H1 (cell line): Measurements from ENCODE around the gene VASP.

Experiments used
- ATF2 ChIP-seq: IDR thresholded peaks from 2 replicates; pipeline ENCODE4 v1.6.1; 2012; ENCODE audit warnings: low read length, inconsistent platforms
- BRCA1 ChIP-seq: IDR thresholded peaks from 2 replicates; pipeline ENCODE4 v1.6.1; 2012; ENCODE audit warnings: low read depth, low read length, improper control_type of control experiment
- CHD2 ChIP-seq: IDR thresholded peaks from 2 replicates; pipeline ENCODE4 v1.6.1; 2012; ENCODE audit warnings: low read length, improper control_type of control experiment
- CTCF ChIP-seq, 3 experiments: IDR thresholded peaks; 1 replicate in 2 of 3; 2 replicates in 1 of 3; pipeline versions ENCODE4 v1.5.1 to v1.6.1; 2011; ENCODE audit warnings: low read length in 3 of 3, mild to moderate bottlenecking in 3 of 3, inconsistent platforms in 2 of 3, low read depth in 1 of 3, moderate library complexity in 1 of 3; ENCODE audit not compliant: insufficient read depth in 1 of 3; ENCODE audit errors: control extremely low read depth in 1 of 3
- E2F6 ChIP-seq: IDR thresholded peaks from 2 replicates; pipeline ENCODE4 v1.6.1; 2012; ENCODE audit warnings: inconsistent platforms
- EZH2 ChIP-seq: fragments of 200-600 bp; sonication (generic); IDR thresholded peaks from 2 replicates; pipeline ENCODE4 v1.7.1; 2012; ENCODE audit warnings: low read depth, mild to moderate bottlenecking, moderate library complexity, low read length, inconsistent platforms; ENCODE audit not compliant: severe bottlenecking
- GTF2F1 ChIP-seq: IDR thresholded peaks from 2 replicates; pipeline ENCODE4 v1.6.1; 2012; ENCODE audit warnings: low read depth, low read length, improper control_type of control experiment, borderline replicate concordance
- JUND ChIP-seq: IDR thresholded peaks from 2 replicates; pipeline ENCODE4 v1.6.1; 2011; ENCODE audit warnings: mild to moderate bottlenecking, improper control_type of control experiment, low read length
- MAX ChIP-seq: IDR thresholded peaks from 2 replicates; pipeline ENCODE4 v1.6.1; 2012; ENCODE audit warnings: inconsistent platforms
- POLR2A ChIP-seq, 2 experiments: IDR thresholded peaks; 1 replicate in 1 of 2; 2 replicates in 1 of 2; pipeline ENCODE4 v1.6.1; 2011; ENCODE audit warnings: low read depth in 2 of 2, low read length in 2 of 2, mild to moderate bottlenecking in 2 of 2; ENCODE audit errors: control extremely low read depth in 1 of 2
- POLR2AphosphoS5 ChIP-seq: IDR thresholded peaks from 2 replicates; pipeline ENCODE4 v1.6.1; 2011; ENCODE audit warnings: low read depth, low read length
- RAD21 ChIP-seq, 2 experiments: IDR thresholded peaks in 1 of 2; conservative IDR thresholded peaks in 1 of 2; 2 replicates each; pipeline ENCODE4 v1.6.1; 2011; ENCODE audit warnings: low read depth in 2 of 2, low read length in 2 of 2, improper control_type of control experiment in 1 of 2, inconsistent platforms in 1 of 2, mild to moderate bottlenecking in 1 of 2, moderate library complexity in 1 of 2
- RXRA ChIP-seq: IDR thresholded peaks from 2 replicates; pipeline ENCODE4 v1.6.1; 2011; ENCODE audit warnings: low read depth, mild to moderate bottlenecking, low read length, moderate library complexity; ENCODE audit not compliant: insufficient read depth
- ZNF274 ChIP-seq: IDR thresholded peaks from 2 replicates; pipeline ENCODE4 v1.7.0; 2012; ENCODE audit warnings: low read length, borderline replicate concordance; ENCODE audit errors: extremely low read depth

GRCh38 chr19:45485305-45486077 is 21.8 kb upstream of the VASP start:
- peak; percentile 59 to 66 for TF ChIP-seq RAD21 (IDR thresholded peaks at IDR 0.05 in 1 of 2, conservative IDR thresholded peaks at IDR 0.05 in 1 of 2; ENCODE audit: low read depth in 2 of 2, low read length in 2 of 2)
- no peak for TF ChIP-seq RXRA
- TF ChIP-seq CHD2: no peak
- TF ChIP-seq CTCF (IDR thresholded peaks at IDR 0.05; ENCODE audit: control extremely low read depth in 1 of 3, insufficient read depth in 1 of 3, low read depth in 1 of 3, low read length in 3 of 3): peak; percentile 86 to 95 (median 92)
- no peak for TF ChIP-seq POLR2AphosphoS5
- TF ChIP-seq EZH2: no peak
- TF ChIP-seq GTF2F1: no peak
- no peak for TF ChIP-seq ATF2
- no peak; the same call in 1 of the 2 replicates for TF ChIP-seq E2F6
- TF ChIP-seq ZNF274: no peak
- TF ChIP-seq BRCA1: no peak
- TF ChIP-seq JUND: no peak
- TF ChIP-seq MAX: no peak
- TF ChIP-seq POLR2A (IDR thresholded peaks at IDR 0.05; ENCODE audit: control extremely low read depth in 1 of 2, low read depth in 2 of 2, low read length in 2 of 2): no peak
